ENCODE data around the gene MAGI2. TPM values are rescaled to one million over a fixed set of nuclear protein-coding genes. Genes with fewer than 3 reads are reported as not detected.

Gene MAGI2
- total RNA-seq, 2 donors from 2014 or later = 3.9 to 10.5 TPM

DNA sequence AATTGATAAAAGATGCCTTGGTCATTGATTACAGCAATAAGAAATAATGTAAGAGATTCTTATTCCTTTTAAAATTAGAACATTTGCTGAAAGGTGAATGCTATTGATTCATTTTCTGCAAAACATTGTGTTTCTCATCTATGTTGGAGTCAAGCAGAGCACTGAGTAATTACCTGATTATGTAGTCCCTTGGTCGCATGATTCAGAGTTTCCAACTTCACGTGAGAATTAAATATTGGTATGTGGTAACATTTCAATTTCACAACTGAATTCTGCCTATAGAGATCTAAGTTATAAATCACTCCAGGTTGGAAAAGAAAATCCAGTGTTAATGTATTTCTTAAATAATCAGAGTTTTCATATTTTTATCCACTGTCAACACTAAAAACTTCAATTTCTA is 953.5 kb downstream of the MAGI2 start:
- no peak for ATAC-seq
- TF ChIP-seq, protein P1, sequence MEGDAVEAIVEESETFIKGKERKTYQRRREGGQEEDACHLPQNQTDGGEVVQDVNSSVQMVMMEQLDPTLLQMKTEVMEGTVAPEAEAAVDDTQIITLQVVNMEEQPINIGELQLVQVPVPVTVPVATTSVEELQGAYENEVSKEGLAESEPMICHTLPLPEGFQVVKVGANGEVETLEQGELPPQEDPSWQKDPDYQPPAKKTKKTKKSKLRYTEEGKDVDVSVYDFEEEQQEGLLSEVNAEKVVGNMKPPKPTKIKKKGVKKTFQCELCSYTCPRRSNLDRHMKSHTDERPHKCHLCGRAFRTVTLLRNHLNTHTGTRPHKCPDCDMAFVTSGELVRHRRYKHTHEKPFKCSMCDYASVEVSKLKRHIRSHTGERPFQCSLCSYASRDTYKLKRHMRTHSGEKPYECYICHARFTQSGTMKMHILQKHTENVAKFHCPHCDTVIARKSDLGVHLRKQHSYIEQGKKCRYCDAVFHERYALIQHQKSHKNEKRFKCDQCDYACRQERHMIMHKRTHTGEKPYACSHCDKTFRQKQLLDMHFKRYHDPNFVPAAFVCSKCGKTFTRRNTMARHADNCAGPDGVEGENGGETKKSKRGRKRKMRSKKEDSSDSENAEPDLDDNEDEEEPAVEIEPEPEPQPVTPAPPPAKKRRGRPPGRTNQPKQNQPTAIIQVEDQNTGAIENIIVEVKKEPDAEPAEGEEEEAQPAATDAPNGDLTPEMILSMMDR (IDR thresholded peaks at IDR 0.05) = no peak
- TF ChIP-seq POLR2A (IDR thresholded peaks at IDR 0.05) = no peak
- H3K36me3 ChIP-seq (replicated peaks in 1 of 2; ENCODE audit: insufficient read depth in 1 of 2, low read depth in 2 of 2) = no peaks in the 10 kb centered on the region
- no peak overlapping the region for H3K4me3 ChIP-seq
- H3K4me1 ChIP-seq = no peaks in the 10 kb centered on the region
- no peak overlapping the region for H3K27ac ChIP-seq
- no peak for DNase-seq
- H3K9me3 ChIP-seq = no peaks in the 10 kb centered on the region
- H3K27me3 ChIP-seq = no peaks in the 10 kb centered on the region
- 86 to 91% methylated on average over 2 of the region's 2 CpGs for WGBS, 2 donors
- intact Hi-C loops (cut with DNase I) = loop anchor here (10.0 kb wide), 1 partner anchor 675 kb away; no protein-coding TSS in a partner anchor

DNA sequence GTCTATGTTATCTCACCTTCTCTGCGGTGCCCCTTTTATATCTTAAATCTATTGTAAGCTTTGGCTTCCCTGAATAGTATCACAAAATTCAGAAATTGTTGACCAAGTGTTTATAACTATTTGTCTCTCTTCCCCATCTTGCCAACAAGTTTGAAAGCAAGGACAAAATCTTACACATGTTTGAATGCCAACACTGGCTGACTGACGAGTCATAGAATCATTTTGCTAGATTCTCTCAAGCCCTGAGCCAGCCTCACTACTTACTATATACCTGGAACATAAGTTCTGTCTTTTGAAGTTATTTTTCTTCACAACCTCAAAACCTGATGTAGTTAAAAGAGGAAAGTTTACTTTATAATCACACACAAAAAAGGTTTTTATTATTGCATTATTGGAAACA is 954.2 kb downstream of the MAGI2 start:
- ATAC-seq (no peak), DNase-seq (no peak)
- no peaks in the 10 kb centered on the region for H3K9me3 ChIP-seq
- no peak for TF ChIP-seq POLR2A (IDR thresholded peaks at IDR 0.05)
- TF ChIP-seq, protein P1 (IDR thresholded peaks at IDR 0.05) = no peak
- 66 to 69% methylated on average over 2 of the region's 2 CpGs for WGBS, 2 donors
- intact Hi-C loops (cut with DNase I) = no loop called here
- no peaks in the 10 kb centered on the region for H3K4me1 ChIP-seq
- no peak overlapping the region for H3K27ac ChIP-seq
- H3K36me3 ChIP-seq (replicated peaks in 1 of 2; ENCODE audit: insufficient read depth in 1 of 2, low read depth in 2 of 2) = no peaks in the 10 kb centered on the region
- H3K4me3 ChIP-seq = no peak overlapping the region
- no peaks in the 10 kb centered on the region for H3K27me3 ChIP-seq

DNA sequence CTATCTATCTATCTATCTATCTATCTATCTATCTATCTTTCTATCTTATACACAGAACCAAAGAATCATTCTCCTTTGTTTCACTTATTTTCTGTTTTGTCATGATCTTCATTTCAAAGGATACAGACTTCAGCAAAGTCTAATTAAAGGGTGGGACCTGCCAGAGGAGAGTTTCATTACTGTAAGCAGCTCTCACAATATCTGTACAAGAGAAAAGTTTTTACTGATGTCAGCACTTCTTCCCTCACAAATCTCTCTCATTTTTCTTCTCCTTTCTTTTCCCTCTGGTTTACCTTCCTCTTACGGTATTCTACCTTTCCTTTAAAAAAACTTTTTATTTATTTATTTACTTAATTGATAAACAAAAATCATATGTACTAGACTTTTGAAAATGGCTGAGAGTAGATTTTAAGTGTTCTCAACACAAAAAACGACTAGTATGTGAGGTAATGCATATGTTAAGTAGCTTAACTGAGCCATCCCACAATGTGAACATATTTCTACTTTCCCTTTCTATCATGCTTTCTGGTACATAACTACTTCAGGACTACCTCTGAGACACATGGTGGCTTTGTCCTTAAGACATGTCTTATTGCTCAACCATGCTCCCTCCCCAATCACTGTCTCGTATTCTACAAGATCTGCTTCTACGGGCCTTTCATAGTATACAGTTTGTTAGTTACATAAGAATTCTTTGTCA is 955.6 kb downstream of the MAGI2 start:
- intact Hi-C loops (cut with DNase I) = no loop called here
- DNase-seq = no peak

DNA sequence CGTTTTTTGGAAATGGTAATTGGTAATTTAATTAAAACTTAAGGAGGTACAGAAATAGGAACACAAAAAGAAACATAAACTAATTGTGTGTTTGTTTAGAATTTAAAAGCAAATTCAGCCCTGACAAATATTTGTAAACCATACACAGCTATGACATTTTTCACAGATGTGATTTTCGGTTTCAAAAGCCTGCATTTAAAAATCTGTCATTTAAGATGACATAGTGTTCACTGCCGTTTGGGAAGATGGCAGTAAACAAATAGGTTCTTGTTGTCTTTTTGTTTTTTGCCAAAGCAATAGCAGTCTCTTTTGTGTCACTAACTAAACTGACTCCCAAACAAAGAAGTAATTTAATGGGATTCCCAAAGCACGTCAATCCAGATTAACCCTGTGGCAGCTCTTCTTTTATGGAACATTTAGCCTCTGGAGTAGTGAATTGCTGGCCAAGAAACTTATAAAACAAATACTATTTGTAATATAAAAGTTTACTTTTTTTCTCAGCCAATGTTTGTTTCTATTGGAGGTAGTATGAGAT is 957.3 kb downstream of the MAGI2 start:
- Histone ChIP-seq H3K27me3 (no peaks in the 10 kb centered on the region), H3K4me3 (no peak overlapping the region), H3K27ac (no peak overlapping the region), H3K4me1 (no peaks in the 10 kb centered on the region), H3K9me3 (no peaks in the 10 kb centered on the region), H3K36me3 (replicated peaks in 1 of 2; ENCODE audit: insufficient read depth in 1 of 2, low read depth in 2 of 2) (no peaks in the 10 kb centered on the region)
- DNase-seq (no peak), ATAC-seq (no peak)
- TF ChIP-seq, protein P1 (IDR thresholded peaks at IDR 0.05) = no peak
- no peak for TF ChIP-seq POLR2A (IDR thresholded peaks at IDR 0.05)
- intact Hi-C loops (cut with DNase I) = no loop called here
- WGBS, 2 donors = 48 to 55% methylated on average over 4 of the region's 4 CpGs

More for the DNA sequence above, 955.6 kb downstream of the MAGI2 start:
- 69% methylated on average over 4 of the region's 4 CpGs for WGBS, 2 donors
- no peaks in the 10 kb centered on the region for H3K36me3 ChIP-seq (replicated peaks in 1 of 2; ENCODE audit: insufficient read depth in 1 of 2, low read depth in 2 of 2)
- no peak overlapping the region for H3K27ac ChIP-seq
- H3K4me3 ChIP-seq = no peak overlapping the region
- H3K4me1 ChIP-seq = no peaks in the 10 kb centered on the region
- no peak for TF ChIP-seq POLR2A (IDR thresholded peaks at IDR 0.05)
- TF ChIP-seq, protein P1 (IDR thresholded peaks at IDR 0.05) = no peak
- H3K9me3 ChIP-seq = no peaks in the 10 kb centered on the region
- no peak for ATAC-seq
- no peaks in the 10 kb centered on the region for H3K27me3 ChIP-seq

DNA sequence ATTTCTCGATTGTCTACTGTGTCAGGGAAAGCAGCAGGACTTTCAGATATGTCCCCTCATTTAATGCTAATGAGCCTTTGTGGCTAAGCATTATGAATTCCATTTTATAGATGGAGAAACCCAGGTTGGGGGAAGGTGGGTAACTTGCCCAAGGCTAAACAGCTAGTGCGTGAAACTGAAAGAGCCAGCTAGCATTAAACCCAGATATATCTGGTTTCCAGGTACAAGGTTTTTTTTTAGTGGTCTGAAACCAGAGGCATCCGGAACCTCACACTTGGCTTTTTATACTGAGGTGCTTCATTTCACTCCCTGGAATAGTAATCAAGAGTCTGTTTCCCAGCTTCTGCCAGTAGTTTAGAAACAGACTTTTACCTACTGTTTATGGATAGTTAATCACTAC is 960.1 kb downstream of the MAGI2 start:
- TF ChIP-seq POLR2A (IDR thresholded peaks at IDR 0.05) = no peak
- H3K9me3 ChIP-seq = no peaks in the 10 kb centered on the region
- H3K4me3 ChIP-seq = no peak overlapping the region
- intact Hi-C loops (cut with DNase I) = no loop called here
- no peak for DNase-seq
- no peak overlapping the region for H3K27ac ChIP-seq
- H3K36me3 ChIP-seq (replicated peaks in 1 of 2; ENCODE audit: insufficient read depth in 1 of 2, low read depth in 2 of 2) = no peaks in the 10 kb centered on the region
- ATAC-seq = no peak
- H3K4me1 ChIP-seq = no peaks in the 10 kb centered on the region
- no peaks in the 10 kb centered on the region for H3K27me3 ChIP-seq
- WGBS, 2 donors = 93 to 97% methylated on average over 3 of the region's 3 CpGs

All from body of pancreas (tissue), 4 donors.